NCI-H524 (cell line): ENCODE measurements around the gene AUTS2.
A peak's percentile ranks its signal among the peaks of the same experiment; 100 is the strongest.

ENCODE experiments used
- DNase-seq, 2 experiments: peaks; one replicate each; lab custom pipeline; 2025; lab: John Stamatoyannopoulos, UW

Gene AUTS2

GRCh38 chr7:69789563-69789962, 191.3 kb downstream of the AUTS2 start:
- DNase-seq = no peak

GRCh38 chr7:69790977-69791724, 192.9 kb downstream of the AUTS2 start:
- no peak for DNase-seq

- no peak for DNase-seq
Measured at GRCh38 chr7:69791739-69792138, 193.5 kb downstream of the AUTS2 start.

- no peak for DNase-seq
Measured at GRCh38 chr7:69795932-69796331, 197.7 kb downstream of the AUTS2 start.

GRCh38 chr7:69796416-69796815, 198.1 kb downstream of the AUTS2 start:
- no peak for DNase-seq

GRCh38 chr7:69799048-69799697, 200.9 kb downstream of the AUTS2 start:
- no peak for DNase-seq

- no peak for DNase-seq
Measured at GRCh38 chr7:69799990-69800389, 201.7 kb downstream of the AUTS2 start.

GRCh38 chr7:69800495-69800894, 202.2 kb downstream of the AUTS2 start:
- DNase-seq = no peak

GRCh38 chr7:69801729-69802682, 203.7 kb downstream of the AUTS2 start:
- DNase-seq = no peak

- DNase-seq = no peak
Measured at GRCh38 chr7:69803699-69804516, 205.6 kb downstream of the AUTS2 start.

- DNase-seq = no peak
Measured at GRCh38 chr7:69804962-69805361, 206.7 kb downstream of the AUTS2 start.

- DNase-seq = no peak
Measured at GRCh38 chr7:69808391-69808790, 210.1 kb downstream of the AUTS2 start.

GRCh38 chr7:69811476-69812308, 213.4 kb downstream of the AUTS2 start:
- no peak for DNase-seq

GRCh38 chr7:69812756-69813155, 214.5 kb downstream of the AUTS2 start:
- DNase-seq = no peak

- DNase-seq = peak in 1 of 2 experiments; percentile 75
Measured at GRCh38 chr7:69813637-69814240, 215.5 kb downstream of the AUTS2 start.

GRCh38 chr7:69814421-69814962, 216.2 kb downstream of the AUTS2 start:
- no peak for DNase-seq

- DNase-seq = no peak
Measured at GRCh38 chr7:69816501-69816900, 218.2 kb downstream of the AUTS2 start.

- DNase-seq = no peak
Measured at GRCh38 chr7:69817121-69817520, 218.8 kb downstream of the AUTS2 start.

- DNase-seq = no peak
Measured at GRCh38 chr7:69817841-69818635, 219.8 kb downstream of the AUTS2 start.
